Measurements from ENCODE around the gene HIVEP2.

HIVEP2 gene

DNA sequence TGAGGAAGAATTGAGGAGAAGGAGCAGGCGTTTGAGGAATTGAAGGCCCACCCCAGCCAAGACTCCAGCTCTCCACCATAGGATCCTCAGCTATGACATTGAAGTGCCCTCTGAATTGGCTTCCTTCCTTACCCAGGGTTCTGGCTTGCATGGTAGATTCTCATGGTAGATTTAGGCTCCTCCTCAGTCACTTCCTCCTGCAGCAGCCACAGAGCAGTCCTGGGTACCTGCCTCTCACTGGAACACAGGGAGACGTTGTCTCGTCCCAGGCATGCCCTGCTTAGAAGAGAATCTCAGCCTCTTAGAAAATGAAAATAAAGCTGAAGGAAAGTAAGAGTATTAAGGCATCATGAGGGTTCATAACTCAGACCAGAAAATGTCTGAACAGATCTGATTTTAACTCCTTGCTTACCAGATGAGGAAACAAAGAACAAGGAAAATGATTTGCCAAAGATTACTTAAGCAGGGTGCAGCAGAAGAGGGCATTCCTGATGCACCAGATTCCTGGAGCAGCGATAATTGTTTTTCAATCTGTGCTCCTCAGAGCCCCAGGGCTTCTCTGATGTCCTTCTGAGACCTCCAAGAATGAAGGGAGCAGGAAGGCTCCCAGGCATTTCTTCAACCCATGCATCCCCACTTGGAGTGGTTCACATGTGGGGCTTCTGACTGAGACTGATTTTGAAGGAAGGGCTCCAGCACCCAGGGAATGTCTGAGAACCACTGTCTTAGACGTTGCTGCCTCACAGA lies 219.8 kb downstream of the HIVEP2 start:
- H3K27me3 Mint-ChIP-seq (ENCODE audit: low read depth): no peaks in the 10 kb centered on the region

DNA sequence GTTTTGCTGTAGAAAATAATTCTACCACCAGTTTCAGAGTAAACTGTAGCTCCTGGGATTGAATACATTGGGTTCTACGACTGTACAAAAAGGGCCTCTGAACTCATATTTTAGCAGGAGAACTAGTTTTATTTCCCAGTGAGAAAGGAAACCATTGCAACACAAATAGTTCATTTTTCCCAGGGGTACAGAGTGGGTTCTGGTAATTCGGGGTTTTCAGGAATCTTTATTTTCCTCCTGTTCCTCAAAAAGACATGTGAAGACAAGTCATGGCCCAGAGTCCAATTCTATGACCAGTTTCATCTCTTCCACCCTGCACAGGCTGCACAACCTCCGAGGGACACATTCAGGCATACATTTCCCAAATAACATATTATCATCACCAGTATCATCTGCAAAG lies 222.1 kb downstream of the HIVEP2 start:
- peaks cover 4% of the 10 kb centered on the region for H3K36me3 Mint-ChIP-seq (ENCODE audit: low read depth)
- H3K9me3 Mint-ChIP-seq: peaks cover 17% of the 10 kb centered on the region
- DNase-seq (ENCODE audit: low spot score): no peak
- no peak overlapping the region for H3K27ac Mint-ChIP-seq
- no peak overlapping the region for H3K4me3 Mint-ChIP-seq
- no peaks in the 10 kb centered on the region for H3K27me3 Mint-ChIP-seq (ENCODE audit: low read depth)
- H3K4me1 Mint-ChIP-seq (ENCODE audit: low read depth): peaks cover 2% of the 10 kb centered on the region

More for the DNA sequence above, 219.8 kb downstream of the HIVEP2 start:
- no peak for DNase-seq (ENCODE audit: low spot score)
- Mint-ChIP-seq H3K4me1 (ENCODE audit: low read depth) (peaks cover 8% of the 10 kb centered on the region), H3K36me3 (ENCODE audit: low read depth) (no peaks in the 10 kb centered on the region), H3K9me3 (no peaks in the 10 kb centered on the region), H3K4me3 (no peak overlapping the region), H3K27ac (no peak overlapping the region)

DNA sequence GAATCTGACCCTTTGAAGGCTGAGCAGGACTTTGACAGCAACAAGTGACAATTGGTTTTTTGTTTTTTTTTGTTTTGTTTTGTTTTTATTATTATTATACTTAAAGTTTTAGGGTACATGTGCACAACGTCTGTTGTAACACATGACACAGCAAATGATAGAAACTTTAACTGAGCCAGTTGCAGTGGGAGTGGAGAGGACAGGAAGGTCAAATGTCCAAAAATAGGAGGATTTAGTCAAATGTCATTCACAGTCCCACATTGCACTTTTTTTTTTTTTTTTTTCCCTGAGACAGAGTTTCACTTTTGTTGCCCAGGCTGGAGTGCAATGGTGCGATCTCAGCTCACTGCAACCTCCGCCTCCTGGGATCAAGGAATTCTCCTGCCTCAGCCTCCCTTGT lies 223.0 kb downstream of the HIVEP2 start:
- no peaks in the 10 kb centered on the region for H3K27me3 Mint-ChIP-seq (ENCODE audit: low read depth)
- H3K27ac Mint-ChIP-seq: no peak overlapping the region
- peaks cover 2% of the 10 kb centered on the region for H3K4me1 Mint-ChIP-seq (ENCODE audit: low read depth)
- peaks cover 4% of the 10 kb centered on the region for H3K36me3 Mint-ChIP-seq (ENCODE audit: low read depth)
- no peak for DNase-seq (ENCODE audit: low spot score)
- peaks cover 17% of the 10 kb centered on the region for H3K9me3 Mint-ChIP-seq
- H3K4me3 Mint-ChIP-seq: no peak overlapping the region

DNA sequence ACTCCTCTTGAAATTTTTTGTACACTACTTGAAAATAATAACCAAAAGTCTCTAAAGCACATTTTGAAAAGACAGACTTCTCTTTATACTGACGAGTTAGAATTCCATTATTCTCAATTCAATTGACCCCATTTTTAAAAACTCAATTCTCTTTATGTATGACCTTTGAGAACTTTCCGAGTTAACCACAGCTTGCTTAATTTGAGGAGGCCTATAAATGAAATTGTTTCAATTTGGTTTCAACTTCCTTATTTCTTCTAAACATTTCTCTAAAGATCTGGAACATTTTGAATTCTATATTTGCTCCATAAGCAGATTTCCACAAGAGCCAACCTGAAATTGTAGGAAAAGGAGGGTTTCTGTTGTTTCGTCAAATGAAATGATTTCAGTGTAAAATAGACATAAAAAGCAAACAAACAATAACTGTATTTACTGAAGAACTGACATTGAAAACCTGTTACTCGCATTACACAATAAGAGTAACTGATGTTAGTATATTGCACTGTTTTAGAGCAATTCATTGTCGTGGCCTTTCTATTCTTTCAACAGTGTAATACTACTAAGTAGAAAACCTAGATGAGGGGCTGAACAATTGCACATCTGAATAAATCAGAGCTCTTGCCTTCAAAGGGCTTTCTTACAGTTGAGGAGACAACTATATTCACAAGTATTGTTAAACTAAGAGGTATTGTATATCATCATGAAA lies 223.6 kb downstream of the HIVEP2 start:
- Mint-ChIP-seq H3K4me3 (no peak overlapping the region), H3K27me3 (ENCODE audit: low read depth) (no peaks in the 10 kb centered on the region), H3K27ac (no peak overlapping the region)

DNA sequence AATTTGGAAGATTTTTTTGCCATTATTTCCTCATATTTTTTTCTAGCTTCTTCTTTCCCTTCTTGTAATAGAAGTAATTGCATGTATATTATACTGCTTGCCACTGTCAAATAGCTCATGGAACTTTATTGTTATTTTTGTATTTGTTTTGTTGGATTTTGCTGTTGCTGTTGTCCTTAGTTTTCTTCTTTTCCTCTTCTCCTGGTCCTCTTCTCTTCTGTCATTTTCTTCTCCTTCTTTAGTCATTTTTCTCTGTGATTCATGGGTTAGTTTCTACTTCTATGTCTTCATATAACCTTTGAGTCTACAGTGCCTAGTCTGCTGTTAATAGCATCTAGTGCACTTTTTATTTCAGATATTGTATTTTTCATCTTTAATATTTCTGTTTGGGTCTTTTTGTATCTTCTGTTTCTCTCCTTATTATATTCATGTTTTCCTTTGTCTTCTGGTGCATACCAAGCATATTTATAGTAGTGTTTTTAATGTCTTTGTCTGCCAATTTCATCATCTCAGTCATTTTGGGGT lies 226.2 kb downstream of the HIVEP2 start:
- peaks cover 4% of the 10 kb centered on the region for H3K36me3 Mint-ChIP-seq (ENCODE audit: low read depth)
- no peak for DNase-seq (ENCODE audit: low spot score)
- no peaks in the 10 kb centered on the region for H3K27me3 Mint-ChIP-seq (ENCODE audit: low read depth)
- H3K27ac Mint-ChIP-seq: no peak overlapping the region
- no peaks in the 10 kb centered on the region for H3K4me1 Mint-ChIP-seq (ENCODE audit: low read depth)
- H3K9me3 Mint-ChIP-seq: peaks cover 17% of the 10 kb centered on the region
- no peak overlapping the region for H3K4me3 Mint-ChIP-seq

More for the DNA sequence above, 223.6 kb downstream of the HIVEP2 start:
- H3K36me3 Mint-ChIP-seq (ENCODE audit: low read depth): peaks cover 4% of the 10 kb centered on the region
- peaks cover 17% of the 10 kb centered on the region for H3K9me3 Mint-ChIP-seq
- peaks cover 2% of the 10 kb centered on the region for H3K4me1 Mint-ChIP-seq (ENCODE audit: low read depth)
- DNase-seq (ENCODE audit: low spot score): no peak

DNA sequence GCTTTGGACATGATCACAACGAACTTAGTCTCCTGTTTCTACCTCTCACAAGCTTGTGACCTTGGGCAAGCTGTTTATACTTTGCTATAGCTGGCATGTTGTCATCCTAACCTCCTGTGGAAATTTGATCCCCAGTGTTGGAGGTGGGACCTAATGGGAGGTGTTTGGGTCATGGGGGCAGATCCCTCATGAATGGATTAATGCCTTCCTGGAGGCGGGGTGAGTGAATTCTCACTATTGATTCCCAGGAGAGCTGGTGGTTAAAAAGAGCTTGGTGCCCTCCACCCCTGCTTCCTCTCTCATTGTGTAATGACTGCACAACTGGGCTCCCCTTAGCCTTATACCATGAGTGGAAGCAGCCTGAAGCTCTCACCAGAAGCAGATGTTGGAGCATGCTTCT lies 228.9 kb downstream of the HIVEP2 start:
- DNase-seq (ENCODE audit: low spot score): no peak
- H3K4me3 Mint-ChIP-seq: no peak overlapping the region
- H3K4me1 Mint-ChIP-seq (ENCODE audit: low read depth): no peaks in the 10 kb centered on the region

DNA sequence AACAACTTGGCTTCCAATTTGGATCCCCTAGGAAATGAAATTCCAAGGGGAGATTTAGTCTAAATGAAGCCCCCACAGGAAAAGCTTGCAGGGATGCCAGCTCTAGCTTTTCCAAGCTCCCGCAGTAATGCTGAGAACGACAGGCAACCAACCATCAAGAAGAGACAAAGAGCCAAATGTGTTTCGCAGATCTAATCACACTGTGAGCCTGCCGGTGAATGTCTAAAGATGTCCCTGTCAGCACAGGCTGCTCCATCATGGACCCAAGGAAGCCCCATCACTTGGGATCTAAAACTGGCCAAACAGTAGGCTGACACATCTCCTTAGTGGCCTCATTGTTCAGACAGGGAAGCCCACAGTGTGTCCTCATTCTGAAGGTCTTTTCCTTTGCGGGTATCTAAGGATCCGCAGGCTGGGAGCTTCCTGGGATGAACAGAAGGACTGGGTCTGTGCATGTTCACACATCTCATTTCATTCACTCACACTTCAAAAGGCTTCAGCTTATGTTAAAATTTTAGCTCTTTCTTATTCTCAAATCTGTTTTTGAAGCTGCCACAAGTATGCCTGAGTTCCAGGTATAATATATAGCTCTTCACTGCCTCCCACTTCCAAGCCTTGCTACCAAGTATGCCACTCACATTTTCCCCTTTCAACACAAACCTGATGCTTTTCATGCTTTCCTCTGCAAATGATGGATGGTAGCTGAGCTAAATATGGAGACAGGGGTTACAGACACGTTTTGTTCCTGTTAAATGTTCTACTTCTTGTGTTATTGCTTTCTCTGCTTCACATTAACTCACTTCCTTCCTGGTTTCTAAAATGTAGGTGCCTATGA lies 229.8 kb downstream of the HIVEP2 start:
- H3K36me3 Mint-ChIP-seq (ENCODE audit: low read depth): peaks cover 4% of the 10 kb centered on the region
- no peaks in the 10 kb centered on the region for H3K27me3 Mint-ChIP-seq (ENCODE audit: low read depth)
- H3K4me3 Mint-ChIP-seq: no peak overlapping the region
- peaks cover 17% of the 10 kb centered on the region for H3K9me3 Mint-ChIP-seq
- no peaks in the 10 kb centered on the region for H3K4me1 Mint-ChIP-seq (ENCODE audit: low read depth)
- no peak overlapping the region for H3K27ac Mint-ChIP-seq
- no peak for DNase-seq (ENCODE audit: low spot score)

More for the DNA sequence above, 228.9 kb downstream of the HIVEP2 start:
- Mint-ChIP-seq H3K27ac (no peak overlapping the region), H3K9me3 (peaks cover 17% of the 10 kb centered on the region), H3K36me3 (ENCODE audit: low read depth) (peaks cover 4% of the 10 kb centered on the region), H3K27me3 (ENCODE audit: low read depth) (no peaks in the 10 kb centered on the region)

DNA sequence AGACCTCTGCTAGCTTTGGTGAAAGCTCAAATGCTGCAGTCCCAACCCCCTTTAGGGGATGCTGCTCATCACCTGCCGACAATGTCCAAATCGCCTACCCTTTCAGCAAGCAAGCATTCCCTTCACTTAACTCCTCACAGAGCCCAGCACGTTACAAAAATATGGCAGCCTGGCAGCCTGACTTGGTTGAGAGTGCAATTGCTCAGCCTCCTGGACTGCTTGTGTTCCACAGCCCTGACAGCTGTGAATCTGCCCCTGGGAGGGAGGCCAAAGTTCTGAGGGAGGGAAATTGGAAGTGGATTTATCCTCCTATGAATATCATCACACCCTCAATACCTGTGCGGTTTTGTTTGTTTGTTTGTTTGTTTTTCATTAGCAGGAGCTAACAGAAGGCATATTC lies 231.0 kb downstream of the HIVEP2 start:
- Mint-ChIP-seq H3K4me1 (ENCODE audit: low read depth) (no peaks in the 10 kb centered on the region), H3K9me3 (peaks cover 6% of the 10 kb centered on the region), H3K36me3 (ENCODE audit: low read depth) (peaks cover 3% of the 10 kb centered on the region), H3K27ac (no peak overlapping the region), H3K4me3 (no peak overlapping the region), H3K27me3 (ENCODE audit: low read depth) (no peaks in the 10 kb centered on the region)
- no peak for DNase-seq (ENCODE audit: low spot score)

DNA sequence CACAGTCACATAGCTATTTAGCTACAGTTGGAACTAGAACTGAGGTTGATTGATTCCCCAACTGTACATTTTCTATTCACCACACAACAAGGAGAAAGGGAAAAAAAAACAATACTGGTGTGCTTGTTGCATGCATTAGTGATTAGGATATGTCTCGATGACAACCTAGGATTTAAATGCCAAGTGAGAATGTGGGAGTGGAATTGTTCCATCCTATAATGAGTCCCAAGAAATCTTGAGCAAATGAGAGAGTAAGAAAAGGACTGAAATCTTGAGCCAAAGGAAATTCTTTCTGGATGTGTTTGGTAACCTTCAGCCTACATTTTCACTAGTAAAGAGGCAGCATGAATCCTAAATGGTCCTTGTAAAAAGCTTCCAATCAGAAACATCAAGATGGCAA lies 232.7 kb downstream of the HIVEP2 start:
- Mint-ChIP-seq H3K36me3 (ENCODE audit: low read depth) (no peaks in the 10 kb centered on the region), H3K4me1 (ENCODE audit: low read depth) (no peaks in the 10 kb centered on the region), H3K9me3 (no peaks in the 10 kb centered on the region), H3K27ac (no peak overlapping the region), H3K27me3 (ENCODE audit: low read depth) (no peaks in the 10 kb centered on the region), H3K4me3 (no peak overlapping the region)
- DNase-seq (ENCODE audit: low spot score): no peak

DNA sequence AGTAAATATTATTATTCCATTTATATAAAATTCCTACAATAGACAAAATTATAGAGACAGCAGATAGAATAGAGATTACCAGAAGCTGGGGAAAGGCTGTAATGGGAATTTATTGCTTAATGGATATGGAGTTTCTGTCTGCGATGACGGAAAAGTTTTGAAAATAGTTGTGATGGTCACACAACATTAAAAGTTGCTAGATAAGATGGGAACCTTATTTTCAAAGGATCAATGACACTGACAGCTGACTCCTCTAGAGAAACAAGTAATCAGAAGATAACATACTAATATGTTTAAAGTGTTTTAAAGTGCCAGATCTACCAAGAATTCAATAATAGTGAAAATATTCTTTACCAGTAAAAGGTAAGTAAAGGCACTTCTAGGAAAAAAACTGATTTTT lies 236.3 kb downstream of the HIVEP2 start:
- Mint-ChIP-seq H3K4me3 (no peak overlapping the region), H3K27me3 (ENCODE audit: low read depth) (no peaks in the 10 kb centered on the region), H3K4me1 (ENCODE audit: low read depth) (peaks cover 7% of the 10 kb centered on the region), H3K36me3 (ENCODE audit: low read depth) (no peaks in the 10 kb centered on the region), H3K27ac (no peak overlapping the region), H3K9me3 (no peaks in the 10 kb centered on the region)
- no peak for DNase-seq (ENCODE audit: low spot score)

DNA sequence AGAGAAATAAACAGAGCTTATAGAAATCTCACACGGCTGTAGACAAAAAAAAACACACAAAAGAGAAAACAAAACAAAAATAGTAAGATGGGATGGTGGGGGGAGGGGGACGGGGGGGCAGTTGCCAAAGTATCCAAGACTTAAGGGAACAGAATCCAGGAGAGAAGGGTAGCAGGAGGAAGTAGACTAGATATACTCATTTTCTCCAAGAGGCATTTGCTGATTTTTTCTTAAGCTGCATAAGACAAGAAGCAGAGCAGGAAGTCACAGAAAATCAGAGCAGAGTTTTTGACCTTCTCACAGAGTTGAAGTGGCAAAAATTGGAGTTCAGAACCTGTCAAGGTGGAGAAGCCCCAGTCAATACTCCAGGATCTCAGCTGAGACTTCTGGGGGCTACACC lies 237.7 kb downstream of the HIVEP2 start:
- Mint-ChIP-seq H3K27ac (no peak overlapping the region), H3K4me1 (ENCODE audit: low read depth) (peaks cover 7% of the 10 kb centered on the region), H3K36me3 (ENCODE audit: low read depth) (no peaks in the 10 kb centered on the region), H3K9me3 (no peaks in the 10 kb centered on the region), H3K27me3 (ENCODE audit: low read depth) (no peaks in the 10 kb centered on the region), H3K4me3 (no peak overlapping the region)
- DNase-seq (ENCODE audit: low spot score): no peak

DNA sequence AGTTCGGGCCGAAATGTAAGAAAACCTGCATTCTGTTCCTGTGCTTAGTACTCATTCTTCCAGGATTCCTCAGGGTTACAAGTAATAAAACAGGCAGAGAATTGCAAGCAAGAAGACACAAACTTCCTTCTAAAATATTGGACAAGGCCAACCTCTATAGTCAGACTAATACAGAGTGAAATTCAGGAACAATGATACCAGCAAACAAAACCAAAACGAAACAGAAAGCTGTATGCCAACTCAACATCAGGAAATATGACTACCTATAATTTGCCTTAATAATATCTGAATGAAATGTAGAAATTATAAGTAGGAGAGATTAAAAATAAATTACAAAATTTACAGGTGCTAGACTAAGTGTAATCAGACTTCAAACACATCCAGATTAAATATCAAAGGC lies 238.8 kb downstream of the HIVEP2 start:
- Mint-ChIP-seq H3K9me3 (no peaks in the 10 kb centered on the region), H3K4me3 (no peak overlapping the region), H3K36me3 (ENCODE audit: low read depth) (no peaks in the 10 kb centered on the region), H3K27me3 (ENCODE audit: low read depth) (no peaks in the 10 kb centered on the region), H3K4me1 (ENCODE audit: low read depth) (peaks cover 7% of the 10 kb centered on the region), H3K27ac (no peak overlapping the region)
- no peak for DNase-seq (ENCODE audit: low spot score)

DNA sequence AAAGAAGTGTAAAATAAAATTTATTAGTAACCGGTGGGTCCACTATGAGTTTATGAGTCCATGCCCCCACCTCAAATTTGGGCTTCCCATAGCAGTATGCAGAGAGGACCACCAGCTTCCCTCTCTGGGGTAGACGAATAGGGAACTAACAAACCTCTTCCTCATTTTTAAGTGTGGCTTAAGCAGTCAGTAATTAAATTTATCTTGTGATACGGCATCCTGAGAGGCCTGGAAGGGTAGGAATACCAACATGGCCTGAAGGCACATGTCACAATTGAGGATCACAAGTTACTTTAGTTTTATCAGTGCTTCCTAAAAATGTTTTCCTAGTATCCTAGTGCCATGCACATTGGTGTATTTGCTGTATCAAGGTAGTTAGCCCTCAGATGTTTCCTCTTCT lies 239.9 kb downstream of the HIVEP2 start:
- Mint-ChIP-seq H3K4me1 (ENCODE audit: low read depth) (peaks cover 7% of the 10 kb centered on the region), H3K36me3 (ENCODE audit: low read depth) (no peaks in the 10 kb centered on the region), H3K27ac (no peak overlapping the region), H3K9me3 (no peaks in the 10 kb centered on the region), H3K27me3 (ENCODE audit: low read depth) (no peaks in the 10 kb centered on the region), H3K4me3 (no peak overlapping the region)
- DNase-seq (ENCODE audit: low spot score): no peak

Measured in T-helper 2 cell treated with Interferon-gamma antibody and Interleukin-4, amounts not matched to agents 5 μg/mL and 100 μg/mL, for 36 hours (primary cell).